ENCODE measurements around the gene KRT79.

KRT79 gene

GRCh38 chr12:52850681-52851080, 16.6 kb upstream of the KRT79 start:
- no peak for TF ChIP-seq JUND (IDR thresholded peaks at IDR 0.05; ENCODE audit: low read depth)
- DNase-seq (ENCODE audit: low read depth in 1 of 2, low spot score in 1 of 2) = no peak
- in situ Hi-C loops (cut with HindIII; ENCODE audit: low pct_unique_long_range_greater_than_20kb, low sequenced_read_pairs) = no loop called here

GRCh38 chr12:52849511-52849910, 15.4 kb upstream of the KRT79 start:
- no peak for TF ChIP-seq JUND (IDR thresholded peaks at IDR 0.05; ENCODE audit: low read depth)
- no peak for DNase-seq (ENCODE audit: low read depth in 1 of 2, low spot score in 1 of 2)
- in situ Hi-C loops (cut with HindIII; ENCODE audit: low pct_unique_long_range_greater_than_20kb, low sequenced_read_pairs) = no loop called here

- in situ Hi-C loops (cut with HindIII; ENCODE audit: low pct_unique_long_range_greater_than_20kb, low sequenced_read_pairs) = no loop called here
- no peak for DNase-seq (ENCODE audit: low read depth in 1 of 2, low spot score in 1 of 2)
- TF ChIP-seq JUND (IDR thresholded peaks at IDR 0.05; ENCODE audit: low read depth) = no peak
These were observed 14.6 kb upstream of the KRT79 start, which contains the start of gene KRT78 for GRCh38 chr12:52848661-52849255. Gene KRT78, minus strand, starts transcription at chr12:52848994. Its CDS starts 64 bp downstream, at chr12:52848930.

GRCh38 chr12:52847335-52848102, 13.4 kb upstream of the KRT79 start:
- in situ Hi-C loops (cut with HindIII; ENCODE audit: low pct_unique_long_range_greater_than_20kb, low sequenced_read_pairs) = no loop called here
- no peak for TF ChIP-seq JUND (IDR thresholded peaks at IDR 0.05; ENCODE audit: low read depth)
- no peak for DNase-seq (ENCODE audit: low read depth in 1 of 2, low spot score in 1 of 2)

- TF ChIP-seq JUND (IDR thresholded peaks at IDR 0.05; ENCODE audit: low read depth) = no peak
- in situ Hi-C loops (cut with HindIII; ENCODE audit: low pct_unique_long_range_greater_than_20kb, low sequenced_read_pairs) = no loop called here
- DNase-seq (ENCODE audit: low read depth in 1 of 2, low spot score in 1 of 2) = no peak
These were observed 12.4 kb upstream of the KRT79 start for GRCh38 chr12:52846356-52846970.

- DNase-seq (ENCODE audit: low read depth in 1 of 2, low spot score in 1 of 2) = no peak
- TF ChIP-seq JUND (IDR thresholded peaks at IDR 0.05; ENCODE audit: low read depth) = no peak
- in situ Hi-C loops (cut with HindIII; ENCODE audit: low pct_unique_long_range_greater_than_20kb, low sequenced_read_pairs) = no loop called here
These were observed 11.8 kb upstream of the KRT79 start for GRCh38 chr12:52845946-52846345.

- no peak for DNase-seq (ENCODE audit: low read depth in 1 of 2, low spot score in 1 of 2)
- no peak for TF ChIP-seq JUND (IDR thresholded peaks at IDR 0.05; ENCODE audit: low read depth)
- in situ Hi-C loops (cut with HindIII; ENCODE audit: low pct_unique_long_range_greater_than_20kb, low sequenced_read_pairs) = no loop called here
These were observed 10.3 kb upstream of the KRT79 start for GRCh38 chr12:52844386-52844785.

GRCh38 chr12:52839436-52840105, 5.5 kb upstream of the KRT79 start:
- TF ChIP-seq JUND (IDR thresholded peaks at IDR 0.05; ENCODE audit: low read depth) = no peak
- DNase-seq (ENCODE audit: low read depth in 1 of 2, low spot score in 1 of 2) = no peak
- in situ Hi-C loops (cut with HindIII; ENCODE audit: low pct_unique_long_range_greater_than_20kb, low sequenced_read_pairs) = no loop called here

- in situ Hi-C loops (cut with HindIII; ENCODE audit: low pct_unique_long_range_greater_than_20kb, low sequenced_read_pairs) = no loop called here
- no peak for TF ChIP-seq JUND (IDR thresholded peaks at IDR 0.05; ENCODE audit: low read depth)
- DNase-seq (ENCODE audit: low read depth in 1 of 2, low spot score in 1 of 2) = no peak
These were observed 4.7 kb upstream of the KRT79 start for GRCh38 chr12:52838609-52839435.

- in situ Hi-C loops (cut with HindIII; ENCODE audit: low pct_unique_long_range_greater_than_20kb, low sequenced_read_pairs) = no loop called here
- DNase-seq (ENCODE audit: low read depth in 1 of 2, low spot score in 1 of 2) = peak; percentile 35 to 55
- TF ChIP-seq JUND (IDR thresholded peaks at IDR 0.05; ENCODE audit: low read depth) = no peak
These were observed 3.9 kb upstream of the KRT79 start for GRCh38 chr12:52837781-52838608.

- peak in 1 of 2 experiments; percentile 55 for DNase-seq (ENCODE audit: low read depth in 1 of 2, low spot score in 1 of 2)
- in situ Hi-C loops (cut with HindIII; ENCODE audit: low pct_unique_long_range_greater_than_20kb, low sequenced_read_pairs) = no loop called here
These were observed 3.3 kb upstream of the KRT79 start for GRCh38 chr12:52837413-52837741.

More at GRCh38 chr12:52837413-52837741, 3.3 kb upstream of the KRT79 start:
- TF ChIP-seq JUND (IDR thresholded peaks at IDR 0.05; ENCODE audit: low read depth) = no peak
